ENCODE results near the gene FBXO22.
"Not testable (repeated sequence)": the region's sequence is repeated elsewhere in the genome, so short reads cannot be mapped to it uniquely, and the experiment has no call there.

The FBXO22 gene

DNA sequence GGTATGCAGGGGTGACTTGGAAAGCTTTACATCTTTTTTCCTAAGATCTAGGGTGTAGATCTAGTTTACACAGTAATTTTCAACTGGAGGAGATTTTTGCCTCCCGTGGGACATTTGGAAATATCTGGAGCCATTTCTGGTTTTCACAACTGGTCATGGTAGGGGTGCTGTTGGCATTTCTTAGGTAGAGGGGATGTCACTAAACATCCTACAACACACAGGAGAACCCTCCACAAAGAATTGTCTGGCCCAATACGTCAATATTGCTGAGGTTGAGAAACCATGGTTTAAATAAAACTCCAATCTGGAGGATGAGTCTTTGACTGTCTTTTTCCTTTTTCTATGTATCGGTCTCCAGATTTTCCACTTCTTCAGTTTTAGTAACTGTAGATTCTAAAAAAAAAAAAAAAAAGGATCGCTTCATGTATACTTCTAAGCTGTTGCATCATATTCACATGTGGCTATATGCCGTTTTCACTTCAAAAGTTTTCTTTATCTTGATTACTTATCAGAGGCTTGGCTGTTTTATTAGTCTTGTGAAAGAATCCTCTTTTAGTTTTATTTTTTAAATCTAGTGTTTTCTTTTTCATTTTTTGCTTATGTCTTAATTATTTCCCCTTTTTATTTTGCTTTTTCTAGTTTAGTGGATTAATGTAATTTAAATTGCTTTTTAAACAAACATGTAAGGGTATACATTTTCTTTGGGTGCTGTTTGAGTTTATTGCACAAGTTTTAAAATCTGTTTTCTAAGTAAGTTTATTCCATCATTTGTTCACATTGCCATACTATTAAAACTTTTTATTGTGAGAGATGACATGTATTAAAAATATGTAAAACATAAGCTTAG, 39.2 kb upstream of the FBXO22 start:
- no peak for ATAC-seq (ENCODE audit: low read depth)
- no peak overlapping the region for H3K27ac ChIP-seq (ENCODE audit: poor library complexity, severe bottlenecking)
- H3K27me3 ChIP-seq (ENCODE audit: insufficient read depth, poor library complexity, severe bottlenecking), result no peaks in the 10 kb centered on the region
- no peaks in the 10 kb centered on the region for H3K9me3 ChIP-seq (ENCODE audit: severe bottlenecking)
- DNase-seq (ENCODE audit: low spot score), result no peak
- H3K4me3 ChIP-seq (ENCODE audit: severe bottlenecking), result no peak overlapping the region
- TF ChIP-seq, protein P1, sequence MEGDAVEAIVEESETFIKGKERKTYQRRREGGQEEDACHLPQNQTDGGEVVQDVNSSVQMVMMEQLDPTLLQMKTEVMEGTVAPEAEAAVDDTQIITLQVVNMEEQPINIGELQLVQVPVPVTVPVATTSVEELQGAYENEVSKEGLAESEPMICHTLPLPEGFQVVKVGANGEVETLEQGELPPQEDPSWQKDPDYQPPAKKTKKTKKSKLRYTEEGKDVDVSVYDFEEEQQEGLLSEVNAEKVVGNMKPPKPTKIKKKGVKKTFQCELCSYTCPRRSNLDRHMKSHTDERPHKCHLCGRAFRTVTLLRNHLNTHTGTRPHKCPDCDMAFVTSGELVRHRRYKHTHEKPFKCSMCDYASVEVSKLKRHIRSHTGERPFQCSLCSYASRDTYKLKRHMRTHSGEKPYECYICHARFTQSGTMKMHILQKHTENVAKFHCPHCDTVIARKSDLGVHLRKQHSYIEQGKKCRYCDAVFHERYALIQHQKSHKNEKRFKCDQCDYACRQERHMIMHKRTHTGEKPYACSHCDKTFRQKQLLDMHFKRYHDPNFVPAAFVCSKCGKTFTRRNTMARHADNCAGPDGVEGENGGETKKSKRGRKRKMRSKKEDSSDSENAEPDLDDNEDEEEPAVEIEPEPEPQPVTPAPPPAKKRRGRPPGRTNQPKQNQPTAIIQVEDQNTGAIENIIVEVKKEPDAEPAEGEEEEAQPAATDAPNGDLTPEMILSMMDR (IDR thresholded peaks at IDR 0.05; ENCODE audit: poor library complexity, severe bottlenecking), result no peak
- H3K4me1 ChIP-seq (ENCODE audit: insufficient read depth, poor library complexity, severe bottlenecking), result peaks cover 2% of the 10 kb centered on the region
- peaks cover 35% of the 10 kb centered on the region for H3K36me3 ChIP-seq (ENCODE audit: low read depth)

DNA sequence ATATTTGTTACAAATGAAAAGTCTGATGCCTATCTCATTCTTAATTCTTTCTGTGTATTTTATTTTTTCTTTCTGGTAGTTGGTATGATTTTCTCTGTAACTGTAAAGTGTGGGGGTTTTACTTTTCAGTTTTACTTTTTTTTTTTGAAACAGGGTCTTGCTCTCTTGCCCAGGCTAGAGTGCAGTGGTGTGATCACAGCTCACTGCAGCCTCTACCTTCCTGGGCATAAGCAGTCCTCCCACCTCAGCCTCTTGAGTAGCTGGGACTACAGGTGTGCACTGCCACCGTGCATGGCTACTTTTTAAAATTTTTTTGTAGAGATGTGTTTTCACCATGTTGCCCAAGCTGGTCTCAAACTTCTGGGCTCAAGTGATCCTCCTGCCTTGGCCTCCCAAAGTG, 37.6 kb upstream of the FBXO22 start:
- not testable (repeated sequence) for H3K9me3 ChIP-seq (ENCODE audit: severe bottlenecking); H3K4me1 ChIP-seq (ENCODE audit: insufficient read depth, poor library complexity, severe bottlenecking); ATAC-seq (ENCODE audit: low read depth); H3K27ac ChIP-seq (ENCODE audit: poor library complexity, severe bottlenecking); DNase-seq (ENCODE audit: low spot score); H3K4me3 ChIP-seq (ENCODE audit: severe bottlenecking); H3K27me3 ChIP-seq (ENCODE audit: insufficient read depth, poor library complexity, severe bottlenecking)
- peaks cover 48% of the 10 kb centered on the region for H3K36me3 ChIP-seq (ENCODE audit: low read depth)

DNA sequence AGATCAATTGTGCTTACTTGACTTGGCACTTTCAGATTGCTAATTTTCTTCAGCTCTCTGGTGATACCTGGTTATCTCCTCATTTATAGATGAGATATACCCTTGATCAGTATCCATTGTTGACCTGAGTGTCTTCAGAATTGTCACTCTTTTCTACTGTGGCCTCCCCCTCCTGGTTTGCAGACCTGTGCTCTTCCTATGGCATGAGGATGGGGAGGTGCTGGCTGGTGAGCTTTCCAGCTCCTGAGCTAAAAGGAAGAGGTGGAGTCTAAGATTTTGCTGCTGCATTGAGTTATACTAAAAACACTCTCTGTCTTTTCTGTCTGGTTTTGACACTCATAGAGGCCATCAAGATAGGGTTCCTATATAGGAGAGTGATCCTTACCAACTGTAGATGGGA, 36.8 kb upstream of the FBXO22 start:
- no peak overlapping the region for H3K27ac ChIP-seq (ENCODE audit: poor library complexity, severe bottlenecking)
- no peaks in the 10 kb centered on the region for H3K27me3 ChIP-seq (ENCODE audit: insufficient read depth, poor library complexity, severe bottlenecking)
- TF ChIP-seq, protein P1 (IDR thresholded peaks at IDR 0.05; ENCODE audit: poor library complexity, severe bottlenecking), result no peak
- no peak overlapping the region for H3K4me3 ChIP-seq (ENCODE audit: severe bottlenecking)
- no peaks in the 10 kb centered on the region for H3K9me3 ChIP-seq (ENCODE audit: severe bottlenecking)
- H3K36me3 ChIP-seq (ENCODE audit: low read depth), result peaks cover 45% of the 10 kb centered on the region
- ATAC-seq (ENCODE audit: low read depth), result no peak
- DNase-seq (ENCODE audit: low spot score), result no peak
- H3K4me1 ChIP-seq (ENCODE audit: insufficient read depth, poor library complexity, severe bottlenecking), result peaks cover 2% of the 10 kb centered on the region

DNA sequence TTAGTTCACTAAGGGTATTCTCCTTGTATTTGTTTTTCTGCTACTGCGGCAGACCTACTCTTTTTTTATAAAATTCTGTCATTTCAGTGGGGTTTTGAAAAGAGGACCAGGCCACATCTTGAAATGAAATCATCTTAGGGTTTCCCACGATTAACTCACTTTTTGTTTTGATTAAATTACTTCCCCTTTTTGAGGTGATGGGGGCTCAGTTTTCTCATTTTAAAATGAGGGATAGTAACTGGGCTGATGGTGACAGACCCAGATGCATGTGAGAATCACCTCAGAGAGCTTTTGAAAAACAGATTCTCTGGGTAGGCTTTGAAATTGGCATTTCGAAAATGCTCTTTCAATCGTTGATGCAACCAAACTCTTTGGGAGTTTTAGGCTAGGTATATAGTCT, 36.2 kb upstream of the FBXO22 start:
- TF ChIP-seq, protein P1 (IDR thresholded peaks at IDR 0.05; ENCODE audit: poor library complexity, severe bottlenecking), result no peak
- no peak for ATAC-seq (ENCODE audit: low read depth)
- Histone ChIP-seq H3K4me1 (ENCODE audit: insufficient read depth, poor library complexity, severe bottlenecking) (peaks cover 2% of the 10 kb centered on the region), H3K9me3 (ENCODE audit: severe bottlenecking) (no peaks in the 10 kb centered on the region), H3K27me3 (ENCODE audit: insufficient read depth, poor library complexity, severe bottlenecking) (no peaks in the 10 kb centered on the region), H3K36me3 (ENCODE audit: low read depth) (peaks cover 45% of the 10 kb centered on the region), H3K27ac (ENCODE audit: poor library complexity, severe bottlenecking) (no peak overlapping the region), H3K4me3 (ENCODE audit: severe bottlenecking) (no peak overlapping the region)
- no peak for DNase-seq (ENCODE audit: low spot score)

DNA sequence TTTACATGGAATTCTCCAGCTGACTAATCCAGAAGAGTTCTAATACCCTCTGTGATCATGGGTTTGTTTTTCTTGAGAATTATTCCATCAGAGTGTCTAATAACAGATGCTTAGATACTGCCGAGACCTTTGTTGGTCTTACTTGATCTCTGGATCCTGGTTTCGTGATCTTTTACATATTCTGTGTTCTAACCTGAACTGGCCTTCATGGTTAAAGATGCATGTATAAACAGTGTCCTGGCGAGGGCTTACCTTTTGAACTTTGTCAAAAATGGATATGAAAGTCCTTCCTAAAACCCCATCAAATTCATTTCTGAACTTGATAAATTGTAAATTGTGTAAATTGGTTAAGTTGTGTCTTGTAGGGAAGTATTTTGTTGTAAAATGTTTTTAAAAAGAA, 35.7 kb upstream of the FBXO22 start:
- Histone ChIP-seq H3K4me3 (ENCODE audit: severe bottlenecking) (no peak overlapping the region), H3K9me3 (ENCODE audit: severe bottlenecking) (no peaks in the 10 kb centered on the region), H3K36me3 (ENCODE audit: low read depth) (peaks cover 49% of the 10 kb centered on the region), H3K27me3 (ENCODE audit: insufficient read depth, poor library complexity, severe bottlenecking) (no peaks in the 10 kb centered on the region), H3K27ac (ENCODE audit: poor library complexity, severe bottlenecking) (no peak overlapping the region), H3K4me1 (ENCODE audit: insufficient read depth, poor library complexity, severe bottlenecking) (peaks cover 2% of the 10 kb centered on the region)
- ATAC-seq (ENCODE audit: low read depth) (no peak), DNase-seq (ENCODE audit: low spot score) (no peak)
- TF ChIP-seq, protein P1 (IDR thresholded peaks at IDR 0.05; ENCODE audit: poor library complexity, severe bottlenecking), result no peak

All from RWPE2 (cell line).